ENCODE results near the gene ACSS3.

GRCh38 chr12:81209012-81209411 lies 131.1 kb downstream of the ACSS3 start:
- TF ChIP-seq CTCF (IDR thresholded peaks at IDR 0.05; ENCODE audit: extremely low read depth in 1 of 2, insufficient read depth in 1 of 2, low read depth in 1 of 2, low read length in 2 of 2) (no peak), MYC (IDR thresholded peaks at IDR 0.05; ENCODE audit: low read depth, low read length) (no peak), POLR2A (IDR thresholded peaks at IDR 0.05; ENCODE audit: low read depth, low read length) (no peak)

All from endothelial cell of umbilical vein (primary cell).